NCI-H1417 treated with DMSO at 0.1 percent for 48 hours (cell line): ENCODE results near the gene CACNA1H.

Experiments used
- DNase-seq: peaks from one replicate; lab custom pipeline; 2025; lab: John Stamatoyannopoulos, UW

CACNA1H gene

GRCh38 chr16:1143761-1144450 is 9.0 kb upstream of the CACNA1H start:
- DNase-seq = no peak

DNA sequence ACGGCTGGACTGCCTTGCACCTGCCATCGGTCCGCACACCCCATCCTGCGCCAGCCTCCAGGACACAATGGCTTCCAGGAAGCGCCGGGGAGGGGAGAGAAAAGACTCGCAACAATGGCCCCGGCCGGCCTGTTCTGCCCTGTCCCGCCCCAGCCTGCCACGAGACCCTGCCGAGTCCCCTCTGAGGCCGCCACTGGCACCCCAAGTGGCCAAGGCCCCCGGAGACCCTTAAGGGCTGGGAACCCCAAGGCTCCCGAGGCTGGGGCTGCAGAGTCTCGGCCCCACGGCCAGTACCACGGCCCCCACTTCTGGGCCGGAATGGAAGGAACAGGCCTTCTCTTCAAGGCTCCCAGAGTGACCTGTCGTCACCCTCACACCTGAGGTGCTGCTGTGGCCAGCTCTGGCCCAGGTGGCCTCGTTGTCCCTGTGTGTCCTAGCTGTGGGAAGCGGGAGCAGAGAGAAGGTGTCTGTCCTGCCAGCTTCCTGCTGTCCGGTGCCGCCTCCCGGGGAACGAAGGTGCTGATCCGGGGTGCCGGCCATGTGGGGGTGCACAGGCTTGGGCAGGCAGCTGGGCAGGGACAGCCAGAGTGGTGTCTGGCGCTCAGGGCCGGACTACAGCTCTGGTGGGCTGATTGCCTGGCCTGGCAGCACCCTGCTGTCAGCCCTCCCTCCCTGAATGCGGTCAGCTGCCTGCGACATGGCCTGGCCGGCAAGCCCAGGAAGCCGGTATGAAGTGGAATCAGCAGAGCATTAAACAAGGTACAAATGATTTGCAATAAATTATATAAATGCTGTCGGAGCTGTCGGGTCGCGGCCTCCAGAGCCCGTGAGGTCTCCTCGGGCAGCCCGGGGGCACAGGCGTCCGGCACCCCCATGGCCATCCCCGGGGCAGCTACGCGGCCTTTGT is 8.2 kb upstream of the CACNA1H start:
- DNase-seq = peak; percentile 90

DNA sequence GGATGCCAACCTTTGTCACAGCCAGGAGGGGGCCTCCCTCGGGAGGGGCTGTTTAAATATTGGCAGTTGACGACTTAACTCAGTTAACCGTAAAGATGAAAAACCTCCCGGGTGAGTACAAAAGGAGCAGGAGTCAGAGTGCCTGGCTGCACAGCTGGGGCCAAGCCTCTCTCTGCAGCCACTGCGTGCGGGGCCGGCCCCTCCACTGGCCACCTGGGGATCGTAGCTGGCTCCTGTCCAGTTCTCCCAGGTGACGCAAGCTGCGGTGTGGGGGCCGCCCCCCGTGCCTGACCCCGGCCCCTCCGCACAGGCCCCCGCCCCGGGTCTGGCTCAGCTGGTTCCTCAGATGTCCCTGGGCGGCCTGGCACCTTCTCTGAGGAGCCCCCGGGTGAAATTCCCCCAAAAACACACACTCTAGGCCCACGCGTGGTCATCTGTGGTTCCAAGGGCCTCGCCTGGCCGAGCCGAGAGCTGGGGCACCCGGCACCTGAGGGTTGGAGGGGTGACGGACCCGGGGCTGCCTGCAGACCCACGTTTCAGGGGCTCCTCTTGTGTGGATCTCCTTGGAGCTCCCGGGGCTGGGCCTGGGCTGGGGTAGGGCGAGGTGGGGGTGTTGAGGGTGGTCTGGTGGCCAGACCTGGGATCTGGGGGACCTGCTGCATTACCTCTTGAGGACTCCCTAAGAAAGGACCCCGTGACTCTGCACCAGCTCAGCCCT is 7.4 kb upstream of the CACNA1H start:
- DNase-seq = peak; percentile 90

GRCh38 chr16:1146409-1146808 is 6.5 kb upstream of the CACNA1H start:
- no peak for DNase-seq

GRCh38 chr16:1147027-1147426 is 5.9 kb upstream of the CACNA1H start:
- no peak for DNase-seq

GRCh38 chr16:1149101-1149636 is 3.7 kb upstream of the CACNA1H start:
- no peak for DNase-seq

DNA sequence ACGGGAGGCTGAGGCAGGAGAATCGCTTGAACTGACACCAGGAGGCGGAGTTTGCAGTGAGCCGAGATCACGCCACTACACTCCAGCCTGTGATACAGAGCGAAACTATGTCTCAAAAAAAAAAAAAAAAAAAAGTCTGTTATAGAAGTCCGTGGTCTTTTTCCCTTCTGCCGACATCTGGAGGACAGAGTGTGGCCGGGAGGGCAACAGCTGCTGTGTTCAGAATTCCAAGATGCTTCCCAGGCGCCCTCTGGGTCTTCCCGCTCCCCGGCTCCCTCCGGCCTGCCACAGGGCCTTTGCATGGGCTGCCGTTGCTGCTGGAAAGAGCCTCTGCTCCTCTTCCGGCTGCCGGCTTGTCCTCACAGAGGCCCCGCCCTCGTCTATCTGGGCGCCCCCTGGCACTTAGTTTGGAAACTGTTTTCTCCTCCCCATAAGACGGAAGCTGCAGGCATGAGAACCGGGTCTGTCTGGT is 2.4 kb upstream of the CACNA1H start:
- no peak for DNase-seq

- DNase-seq = no peak
These were observed 1.3 kb upstream of the CACNA1H start for GRCh38 chr16:1151424-1152122.

- DNase-seq = no peak
These were observed 725 bp upstream of the CACNA1H start for GRCh38 chr16:1152123-1152638.

DNA sequence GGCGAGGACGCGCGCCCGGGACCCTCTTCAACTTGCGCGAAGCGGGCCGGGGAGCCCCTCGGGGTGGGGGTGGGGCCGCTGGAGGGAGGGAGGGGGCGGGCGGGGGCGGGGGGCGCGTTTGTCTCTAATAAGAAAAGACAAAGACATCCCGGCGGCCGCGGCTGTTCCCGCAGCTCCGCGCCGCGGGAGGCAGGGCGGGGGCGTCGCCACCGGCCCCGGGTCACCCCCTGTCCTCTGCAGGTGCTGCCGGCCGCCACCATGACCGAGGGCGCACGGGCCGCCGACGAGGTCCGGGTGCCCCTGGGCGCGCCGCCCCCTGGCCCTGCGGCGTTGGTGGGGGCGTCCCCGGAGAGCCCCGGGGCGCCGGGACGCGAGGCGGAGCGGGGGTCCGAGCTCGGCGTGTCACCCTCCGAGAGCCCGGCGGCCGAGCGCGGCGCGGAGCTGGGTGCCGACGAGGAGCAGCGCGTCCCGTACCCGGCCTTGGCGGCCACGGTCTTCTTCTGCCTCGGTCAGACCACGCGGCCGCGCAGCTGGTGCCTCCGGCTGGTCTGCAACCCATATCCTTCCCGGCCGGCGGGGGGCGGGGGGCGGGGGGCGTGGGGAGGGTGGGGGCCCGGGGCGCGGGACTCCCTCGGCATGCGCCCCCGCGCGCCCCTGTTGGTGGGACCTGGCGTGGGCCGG is 714 bp downstream of the CACNA1H start:
- DNase-seq = no peak

DNA sequence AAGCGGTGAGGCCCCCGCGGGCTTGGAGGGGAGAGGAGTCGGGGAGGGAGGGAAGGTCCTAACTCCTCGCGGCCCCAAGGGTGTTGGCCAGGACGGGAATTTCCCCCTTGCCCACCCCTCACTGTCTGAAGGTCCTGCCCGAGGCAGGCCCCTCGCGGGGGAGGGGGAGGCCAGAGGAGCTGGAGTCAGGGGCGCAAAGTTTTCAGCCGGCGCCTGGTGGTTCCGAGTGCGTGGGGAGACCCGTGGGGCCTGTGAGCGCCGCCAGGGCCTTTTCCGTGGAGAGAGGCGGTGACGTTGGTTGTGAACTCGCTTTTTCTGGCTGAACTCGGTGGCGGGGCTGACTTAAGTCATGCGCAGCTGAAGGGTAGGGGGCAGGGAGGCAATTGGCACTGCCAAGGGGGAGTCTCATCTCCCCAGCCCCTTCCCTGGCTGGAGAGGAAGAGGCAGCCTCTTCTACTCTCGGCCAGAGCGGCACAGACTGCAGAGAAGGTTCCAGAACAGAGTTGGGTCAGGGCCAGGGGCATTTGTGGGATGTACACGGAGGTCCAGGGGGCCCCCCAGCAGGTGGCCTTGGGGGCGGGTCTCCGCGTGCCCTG is 1.5 kb downstream of the CACNA1H start:
- DNase-seq = no peak

DNA sequence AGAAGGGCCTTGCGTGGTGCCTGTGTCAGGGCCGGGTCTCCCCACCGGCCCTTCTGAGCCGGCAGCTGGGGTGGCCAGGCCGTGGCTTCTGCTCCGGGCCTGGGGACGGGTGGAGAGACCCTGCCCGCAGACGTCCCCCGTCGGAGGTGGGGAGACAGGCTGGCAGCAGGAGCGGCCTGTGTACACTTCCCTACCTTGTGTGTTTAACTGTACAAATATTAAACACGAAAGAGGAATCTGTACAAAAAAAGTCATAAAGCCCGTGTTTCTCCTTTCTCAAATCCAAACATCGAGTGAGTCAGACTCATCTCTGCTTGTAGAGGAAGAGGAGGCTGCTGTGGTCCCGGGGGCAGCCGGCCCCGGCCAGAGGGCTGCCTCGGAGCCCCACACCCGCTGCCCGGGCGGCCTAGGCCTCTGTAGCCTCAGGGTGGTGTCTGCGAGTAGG is 2.0 kb downstream of the CACNA1H start:
- no peak for DNase-seq

GRCh38 chr16:1155353-1156054 is 2.6 kb downstream of the CACNA1H start:
- no peak for DNase-seq

GRCh38 chr16:1156055-1156982 is 3.4 kb downstream of the CACNA1H start:
- DNase-seq = no peak

GRCh38 chr16:1156983-1157638 is 4.2 kb downstream of the CACNA1H start:
- DNase-seq = no peak

GRCh38 chr16:1157639-1158455 is 4.9 kb downstream of the CACNA1H start:
- DNase-seq = no peak
